Activated CD4-positive, alpha-beta memory T cell treated with anti-CD3 and anti-CD28 coated beads for 36 hours (primary cell): Measurements from ENCODE around the gene PCDHB10. TPM values are rescaled to one million over a fixed set of nuclear protein-coding genes. Genes with fewer than 3 reads are reported as not detected.
"Not testable (repeated sequence)": the region's sequence is repeated elsewhere in the genome, so short reads cannot be mapped to it uniquely, and the experiment has no call there.

Experiments
- CTCF ChIA-PET: fragments of 350-600 bp; sonication (Branson Sonifier 250); formaldehyde crosslinking; loops from one replicate; lab custom pipeline; 2021; ENCODE audit warnings: antibody characterized with exemption, inconsistent platforms; lab: Charles Lee
- POLR2A ChIA-PET: fragments of 350-600 bp; sonication (Branson Sonifier 250); formaldehyde crosslinking; loops from one replicate; lab custom pipeline; 2021; ENCODE audit warnings: antibody characterized with exemption; lab: Charles Lee
- DNase-seq: peaks from one replicate; pipeline ENCODE4 v3.0.0-alpha.2; 2020
- H3K27ac Mint-ChIP-seq: one replicate; pipeline ENCODE4 v1.8.0; 2021; ENCODE audit warnings: mixed read lengths
- H3K27me3 Mint-ChIP-seq: one replicate; pipeline ENCODE4 v1.8.0; 2021; ENCODE audit warnings: mixed read lengths
- H3K36me3 Mint-ChIP-seq: one replicate; pipeline ENCODE4 v1.8.0; 2021; ENCODE audit warnings: mixed read lengths
- H3K4me1 Mint-ChIP-seq: one replicate; pipeline ENCODE4 v1.8.0; 2021; ENCODE audit warnings: low read depth, mixed read lengths
- H3K4me3 Mint-ChIP-seq: one replicate; pipeline ENCODE4 v1.8.0; 2021; ENCODE audit warnings: mild to moderate bottlenecking, mixed read lengths
- H3K9me3 Mint-ChIP-seq: one replicate; pipeline ENCODE4 v1.8.0; 2021; ENCODE audit warnings: mixed read lengths
- intact Hi-C: fragments of 100-400 bp; cut with micrococcal nuclease; formaldehyde crosslinking; loops from one replicate; pipeline ENCODE4 v1.15.1; 2023
- total RNA-seq, 2 experiments: library from RNA; stranded (reverse); gene quantifications; one replicate each; pipeline ENCODE4 v1.2.3, GENCODE V29; 2021

The PCDHB10 gene
- total RNA-seq, 2 experiments from 2014 or later = not detected

DNA sequence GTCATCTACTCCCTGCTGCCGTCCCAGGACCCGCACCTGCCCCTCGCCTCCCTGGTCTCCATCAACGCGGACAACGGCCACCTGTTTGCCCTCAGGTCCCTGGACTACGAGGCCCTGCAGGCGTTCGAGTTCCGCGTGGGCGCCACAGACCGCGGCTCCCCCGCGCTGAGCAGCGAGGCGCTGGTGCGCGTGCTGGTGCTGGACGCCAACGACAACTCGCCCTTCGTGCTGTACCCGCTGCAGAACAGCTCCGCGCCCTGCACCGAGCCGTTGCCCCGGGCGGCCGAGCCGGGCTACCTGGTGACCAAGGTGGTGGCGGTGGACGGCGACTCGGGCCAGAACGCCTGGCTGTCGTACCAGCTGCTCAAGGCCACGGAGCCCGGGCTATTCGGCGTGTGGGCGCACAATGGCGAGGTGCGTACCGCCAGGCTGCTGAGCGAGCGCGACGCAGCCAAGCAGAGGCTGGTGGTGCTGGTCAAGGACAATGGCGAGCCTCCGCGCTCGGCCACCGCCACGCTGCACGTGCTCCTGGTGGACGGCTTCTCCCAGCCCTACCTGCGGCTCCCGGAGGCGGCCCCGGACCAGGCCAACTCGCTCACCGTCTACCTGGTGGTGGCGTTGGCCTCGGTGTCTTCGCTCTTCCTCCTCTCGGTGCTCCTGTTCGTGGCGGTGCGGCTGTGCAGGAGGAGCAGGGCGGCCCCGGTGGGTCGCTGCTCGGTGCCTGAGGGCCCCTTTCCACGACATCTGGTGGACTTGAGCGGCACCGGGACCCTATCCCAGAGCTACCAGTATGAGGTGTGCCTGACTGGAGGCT is 17.7 kb upstream of the PCDHB10 start:
- intact Hi-C loops, CTCF ChIA-PET, DNase-seq, POLR2A ChIA-PET, H3K27ac Mint-ChIP-seq, H3K4me1 Mint-ChIP-seq, H3K4me3 Mint-ChIP-seq, H3K36me3 Mint-ChIP-seq: not testable (repeated sequence)
- Mint-ChIP-seq H3K27me3 (peaks cover 14% of the 10 kb centered on the region), H3K9me3 (peaks cover 11% of the 10 kb centered on the region)

DNA sequence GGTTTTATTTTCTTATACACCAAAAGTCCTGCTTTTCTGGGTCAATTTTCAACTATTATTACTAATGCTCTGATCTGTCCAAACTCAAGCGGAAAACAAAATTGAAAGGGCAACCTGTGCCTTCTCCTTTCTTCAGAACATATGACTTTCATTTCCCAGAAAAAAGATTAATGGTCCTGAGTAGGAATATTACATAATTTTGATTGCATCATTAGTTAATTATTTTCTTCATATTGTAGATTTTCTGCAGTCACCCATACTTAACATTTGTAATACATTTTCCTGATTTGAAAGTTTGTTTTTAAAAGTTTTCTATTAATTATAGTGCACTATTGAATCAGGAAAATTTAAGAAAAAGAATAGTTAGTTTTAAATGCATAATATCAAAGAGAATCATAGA is 16.2 kb upstream of the PCDHB10 start:
- DNase-seq = no peak
- ChIA-PET POLR2A (no interaction called here), CTCF (no interaction called here)
- H3K27me3 Mint-ChIP-seq = peaks cover 10% of the 10 kb centered on the region
- no peak overlapping the region for H3K27ac Mint-ChIP-seq
- no peak overlapping the region for H3K4me3 Mint-ChIP-seq
- intact Hi-C loops = no loop called here
- H3K36me3 Mint-ChIP-seq = peaks cover 1% of the 10 kb centered on the region
- H3K4me1 Mint-ChIP-seq = no peaks in the 10 kb centered on the region
- peaks cover 13% of the 10 kb centered on the region for H3K9me3 Mint-ChIP-seq

DNA sequence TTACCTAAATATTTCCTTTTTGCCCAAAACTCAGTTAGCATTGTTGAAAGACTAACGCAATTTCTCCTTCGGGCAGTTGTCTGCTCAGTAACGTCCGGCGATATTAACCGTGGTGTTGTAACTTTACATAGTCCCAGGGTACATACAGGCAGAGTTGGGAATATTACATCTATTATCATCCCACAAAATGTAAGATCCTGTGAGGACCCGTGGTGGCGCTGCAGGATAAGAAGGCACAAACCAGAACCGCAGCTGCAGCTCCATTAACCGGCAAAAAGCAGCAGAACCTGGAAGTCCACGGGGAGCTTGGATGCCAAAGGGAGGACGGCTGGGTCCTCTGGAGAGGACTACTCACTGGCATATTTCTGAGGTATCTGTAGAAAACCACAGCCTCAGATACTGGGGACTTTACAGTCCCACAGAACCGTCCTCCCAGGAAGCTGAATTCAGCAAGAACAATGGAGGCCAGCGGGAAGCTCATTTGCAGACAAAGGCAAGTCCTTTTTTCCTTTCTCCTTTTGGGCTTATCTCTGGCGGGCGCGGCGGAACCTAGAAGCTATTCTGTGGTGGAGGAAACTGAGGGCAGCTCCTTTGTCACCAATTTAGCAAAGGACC is 14.5 kb upstream of the PCDHB10 start, which contains the start of gene PCDHB8:
Gene PCDHB8, plus strand, starts transcription at position 214 of the 615 bp plus-strand sequence. Its CDS starts 245 bp downstream, at position 459.
- CTCF ChIA-PET = interaction anchor here (1.2 kb wide), 1 partner anchor 235 kb away, joined by 3 read pairs; the partner anchor contains the start of gene PCDHGA10
- H3K4me3 Mint-ChIP-seq, H3K36me3 Mint-ChIP-seq, DNase-seq, H3K4me1 Mint-ChIP-seq, H3K27ac Mint-ChIP-seq, intact Hi-C loops, POLR2A ChIA-PET: not testable (repeated sequence)
- Mint-ChIP-seq H3K9me3 (peaks cover 19% of the 10 kb centered on the region), H3K27me3 (peaks cover 18% of the 10 kb centered on the region)

- H3K27ac Mint-ChIP-seq, H3K4me1 Mint-ChIP-seq, POLR2A ChIA-PET, DNase-seq, intact Hi-C loops, H3K4me3 Mint-ChIP-seq, H3K36me3 Mint-ChIP-seq, CTCF ChIA-PET: not testable (repeated sequence)
- Mint-ChIP-seq H3K9me3 (peaks cover 18% of the 10 kb centered on the region), H3K27me3 (peaks cover 19% of the 10 kb centered on the region)
These were observed 12.8 kb upstream of the PCDHB10 start for GRCh38 chr5:141179371-141179770.

DNA sequence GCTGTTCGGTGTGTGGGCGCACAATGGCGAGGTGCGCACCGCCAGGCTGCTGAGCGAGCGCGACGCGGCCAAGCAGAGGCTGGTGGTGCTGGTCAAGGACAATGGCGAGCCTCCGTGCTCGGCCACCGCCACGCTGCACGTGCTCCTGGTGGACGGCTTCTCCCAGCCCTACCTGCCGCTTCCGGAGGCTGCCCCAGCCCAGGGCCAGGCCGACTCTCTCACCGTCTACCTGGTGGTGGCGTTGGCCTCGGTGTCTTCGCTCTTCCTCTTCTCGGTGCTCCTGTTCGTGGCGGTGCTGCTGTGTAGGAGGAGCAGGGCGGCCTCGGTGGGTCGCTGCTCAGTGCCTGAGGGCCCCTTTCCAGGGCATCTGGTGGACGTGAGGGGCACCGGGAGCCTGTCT is 12.3 kb upstream of the PCDHB10 start:
- DNase-seq, H3K27ac Mint-ChIP-seq, H3K36me3 Mint-ChIP-seq, POLR2A ChIA-PET, CTCF ChIA-PET, H3K4me1 Mint-ChIP-seq, H3K4me3 Mint-ChIP-seq, intact Hi-C loops: not testable (repeated sequence)
- H3K9me3 Mint-ChIP-seq = peaks cover 19% of the 10 kb centered on the region
- peaks cover 24% of the 10 kb centered on the region for H3K27me3 Mint-ChIP-seq

DNA sequence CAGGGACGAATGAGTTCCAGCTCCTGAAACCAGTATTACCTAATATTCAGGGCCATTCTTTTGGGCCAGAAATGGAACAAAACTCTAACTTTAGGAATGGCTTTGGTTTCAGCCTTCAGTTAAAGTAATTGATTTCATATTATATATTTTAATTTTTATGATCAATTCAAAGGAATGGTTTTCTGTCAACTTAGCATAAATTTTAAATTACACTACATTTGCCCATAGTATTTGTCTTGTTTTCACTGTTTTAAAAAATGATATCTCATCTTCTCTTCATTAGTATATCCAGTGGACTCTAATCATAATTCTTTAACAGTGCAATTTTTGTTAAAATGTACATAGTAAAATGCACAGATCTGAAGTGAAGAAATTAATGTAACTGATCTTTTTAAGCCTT is 11.8 kb upstream of the PCDHB10 start:
- Mint-ChIP-seq H3K4me3 (no peak overlapping the region), H3K9me3 (peaks cover 16% of the 10 kb centered on the region), H3K4me1 (no peaks in the 10 kb centered on the region), H3K27me3 (peaks cover 26% of the 10 kb centered on the region), H3K36me3 (peaks cover 2% of the 10 kb centered on the region), H3K27ac (no peak overlapping the region)
- DNase-seq = no peak
- POLR2A ChIA-PET = no interaction called here
- intact Hi-C loops = no loop called here
- CTCF ChIA-PET = no interaction called here

DNA sequence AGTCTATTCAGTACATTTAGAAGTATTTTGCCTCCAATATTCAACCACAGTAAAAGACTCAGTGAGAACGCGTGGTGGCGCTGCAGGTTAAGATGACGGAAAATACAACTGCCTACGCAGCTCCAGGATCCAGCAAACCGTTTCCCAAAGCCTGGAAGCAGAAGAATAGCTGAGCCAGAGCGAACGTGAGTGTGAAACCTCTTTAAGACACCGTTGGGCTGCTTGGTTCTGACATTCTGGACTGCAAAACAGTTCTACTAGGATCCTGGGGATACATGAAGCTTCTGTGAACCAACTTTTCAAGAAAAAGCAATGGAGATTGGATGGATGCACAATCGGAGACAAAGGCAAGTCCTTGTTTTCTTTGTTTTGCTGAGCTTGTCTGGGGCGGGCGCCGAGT is 9.9 kb upstream of the PCDHB10 start, which contains the start of gene PCDHB16:
Gene PCDHB16, plus strand, starts transcription at position 140 of the 400 bp plus-strand sequence. Its CDS starts 173 bp downstream, at position 313.
- no peak within 1 kb of the TSS for H3K4me3 Mint-ChIP-seq
- ChIA-PET POLR2A (no interaction called here), CTCF (interaction anchor here (0.6 to 1.4 kb wide), 3 partner anchors 46 to 559 kb away, joined by 3 read pairs; partner anchors contain the start of gene TAF7)
- peaks cover 2% of the 10 kb centered on the region for H3K36me3 Mint-ChIP-seq
- DNase-seq = peak; percentile 17
- H3K4me1 Mint-ChIP-seq = peaks cover 4% of the 10 kb centered on the region
- peaks cover 16% of the 10 kb centered on the region for H3K9me3 Mint-ChIP-seq
- intact Hi-C loops = no loop called here
- H3K27ac Mint-ChIP-seq = no peak within 1 kb of the TSS
- H3K27me3 Mint-ChIP-seq = peaks cover 30% of the 10 kb centered on the region

- H3K36me3 Mint-ChIP-seq, H3K4me3 Mint-ChIP-seq, H3K4me1 Mint-ChIP-seq, DNase-seq, H3K27ac Mint-ChIP-seq, intact Hi-C loops, POLR2A ChIA-PET, CTCF ChIA-PET: not testable (repeated sequence)
- peaks cover 20% of the 10 kb centered on the region for H3K9me3 Mint-ChIP-seq
- H3K27me3 Mint-ChIP-seq = peaks cover 37% of the 10 kb centered on the region
These were observed 7.9 kb upstream of the PCDHB10 start for GRCh38 chr5:141184117-141184855.

GRCh38 chr5:141186897-141187512 is 5.1 kb upstream of the PCDHB10 start, which contains the start of gene PCDHB9:
Gene PCDHB9, plus strand, starts transcription at chr5:141187161. Its CDS starts 158 bp downstream, at chr5:141187319.
- H3K4me1 Mint-ChIP-seq = peaks cover 6% of the 10 kb centered on the region
- peak within 1 kb of the TSS; percentile 8 for H3K4me3 Mint-ChIP-seq
- peaks cover 44% of the 10 kb centered on the region for H3K27me3 Mint-ChIP-seq
- DNase-seq = peak; percentile 56
- H3K9me3 Mint-ChIP-seq = peaks cover 22% of the 10 kb centered on the region
- H3K27ac Mint-ChIP-seq = no peak within 1 kb of the TSS
- peaks cover 6% of the 10 kb centered on the region for H3K36me3 Mint-ChIP-seq
- intact Hi-C loops = no loop called here
- ChIA-PET CTCF (interaction anchor here (0.6 to 2.5 kb wide), 16 partner anchors 10 to 1274 kb away, joined by 3 to 12 read pairs (median 3); partner anchors contain the start of genes PCDHB11, PCDHB7, PCDHGB3 and TAF7), POLR2A (no interaction called here)

- H3K4me1 Mint-ChIP-seq, CTCF ChIA-PET, intact Hi-C loops, H3K36me3 Mint-ChIP-seq, H3K27ac Mint-ChIP-seq, DNase-seq, H3K4me3 Mint-ChIP-seq, POLR2A ChIA-PET: not testable (repeated sequence)
- Mint-ChIP-seq H3K9me3 (peaks cover 18% of the 10 kb centered on the region), H3K27me3 (peaks cover 41% of the 10 kb centered on the region)
These were observed 3.5 kb upstream of the PCDHB10 start for GRCh38 chr5:141188682-141189081.

DNA sequence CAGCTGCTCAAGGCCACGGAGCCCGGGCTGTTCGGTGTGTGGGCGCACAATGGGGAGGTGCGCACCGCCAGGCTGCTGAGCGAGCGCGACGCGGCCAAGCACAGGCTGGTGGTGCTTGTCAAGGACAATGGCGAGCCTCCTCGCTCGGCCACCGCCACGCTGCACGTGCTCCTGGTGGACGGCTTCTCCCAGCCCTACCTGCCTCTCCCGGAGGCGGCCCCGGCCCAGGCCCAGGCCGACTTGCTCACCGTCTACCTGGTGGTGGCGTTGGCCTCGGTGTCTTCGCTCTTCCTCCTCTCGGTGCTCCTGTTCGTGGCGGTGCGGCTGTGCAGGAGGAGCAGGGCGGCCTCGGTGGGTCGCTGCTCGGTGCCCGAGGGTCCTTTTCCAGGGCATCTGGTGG is 3.0 kb upstream of the PCDHB10 start:
- H3K36me3 Mint-ChIP-seq = not testable (repeated sequence)

More for the DNA sequence above, 3.0 kb upstream of the PCDHB10 start:
- POLR2A ChIA-PET, CTCF ChIA-PET, intact Hi-C loops, H3K27ac Mint-ChIP-seq, H3K4me3 Mint-ChIP-seq, DNase-seq, H3K4me1 Mint-ChIP-seq: not testable (repeated sequence)
- Mint-ChIP-seq H3K27me3 (peaks cover 41% of the 10 kb centered on the region), H3K9me3 (peaks cover 18% of the 10 kb centered on the region)
